SK-N-MC (cell line): ENCODE measurements around the gene FAM43B.

Source experiments
- DNase-seq: peaks from one replicate; pipeline ENCODE4 v3.0.0-alpha.2; 2011; ENCODE audit warnings: low read depth, low spot score
- H3K27ac ChIP-seq: fragments of 200-600 bp; sonication (generic); 2 replicates; pipeline ENCODE4 v1.5.1; 2016; ENCODE audit warnings: mixed run types
- H3K36me3 ChIP-seq: fragments of 200-600 bp; sonication (generic); 2 replicates; pipeline ENCODE4 v1.6.1; 2017; ENCODE audit warnings: antibody characterized with exemption, low read length, mixed read lengths; ENCODE audit not compliant: insufficient read depth
- H3K4me3 ChIP-seq: fragments of 200-600 bp; sonication (generic); 2 replicates; pipeline ENCODE4 v1.5.1; 2016
- H3K9ac ChIP-seq: fragments of 200-600 bp; sonication (generic); 2 replicates; pipeline ENCODE4 v1.8.0; 2017; ENCODE audit warnings: mixed run types, mixed read lengths; ENCODE audit not compliant: insufficient read length
- H3K9me3 ChIP-seq: fragments of 200-600 bp; sonication (generic); 2 replicates; pipeline ENCODE4 v1.6.1; 2017; ENCODE audit warnings: low read depth, mild to moderate bottlenecking, antibody characterized with exemption, low read length, moderate library complexity, mixed read lengths
- EZH2 ChIP-seq: fragments of 200-600 bp; sonication (generic); IDR thresholded peaks from one replicate; pipeline ENCODE4 v1.6.1; 2017; ENCODE audit warnings: antibody characterized with exemption
- FOXP2 ChIP-seq: optimal IDR thresholded peaks from 2 replicates; pipeline ENCODE3; 2011; ENCODE audit warnings: mild to moderate bottlenecking, moderate library complexity; ENCODE audit not compliant: insufficient read depth; ENCODE audit errors: extremely low read length, control extremely low read depth
- POLR2AphosphoS5 ChIP-seq: IDR thresholded peaks from 2 replicates; pipeline ENCODE4 v1.6.1; 2012; ENCODE audit warnings: mild to moderate bottlenecking, low read depth, low read length, borderline replicate concordance

The FAM43B gene

GRCh38 chr1:20521960-20522861, 30.2 kb upstream of the FAM43B start:
- Histone ChIP-seq H3K27ac (no peak overlapping the region), H3K9ac (no peak overlapping the region), H3K4me3 (no peak overlapping the region), H3K9me3 (no peaks in the 10 kb centered on the region), H3K36me3 (no peaks in the 10 kb centered on the region)
- TF ChIP-seq EZH2 (no peak), POLR2AphosphoS5 (no peak), FOXP2 (no peak)
- peak; percentile 30 for DNase-seq

- no peak for TF ChIP-seq FOXP2
- no peak for TF ChIP-seq POLR2AphosphoS5
- TF ChIP-seq EZH2 = no peak
- DNase-seq = no peak
- H3K4me3 ChIP-seq = no peak overlapping the region
These were observed 26.1 kb upstream of the FAM43B start for GRCh38 chr1:20526267-20526666.

GRCh38 chr1:20528221-20528620, 24.2 kb upstream of the FAM43B start:
- H3K9ac ChIP-seq = no peak overlapping the region
- H3K36me3 ChIP-seq = no peaks in the 10 kb centered on the region
- H3K9me3 ChIP-seq = no peaks in the 10 kb centered on the region
- H3K27ac ChIP-seq = no peak overlapping the region
- no peak overlapping the region for H3K4me3 ChIP-seq
- DNase-seq = no peak
- TF ChIP-seq POLR2AphosphoS5 (no peak), EZH2 (no peak), FOXP2 (no peak)

More at GRCh38 chr1:20526267-20526666, 26.1 kb upstream of the FAM43B start:
- no peak overlapping the region for H3K27ac ChIP-seq
- H3K36me3 ChIP-seq = no peaks in the 10 kb centered on the region
- H3K9me3 ChIP-seq = no peaks in the 10 kb centered on the region
- H3K9ac ChIP-seq = no peak overlapping the region

- no peak overlapping the region for H3K9ac ChIP-seq
- no peaks in the 10 kb centered on the region for H3K36me3 ChIP-seq
- no peaks in the 10 kb centered on the region for H3K9me3 ChIP-seq
- DNase-seq = no peak
- H3K27ac ChIP-seq = no peak overlapping the region
- TF ChIP-seq FOXP2 (no peak), POLR2AphosphoS5 (no peak), EZH2 (no peak)
- no peak overlapping the region for H3K4me3 ChIP-seq
These were observed 22.1 kb upstream of the FAM43B start for GRCh38 chr1:20530306-20530705.

- H3K9ac ChIP-seq = no peak overlapping the region
- no peak overlapping the region for H3K4me3 ChIP-seq
- H3K9me3 ChIP-seq = no peaks in the 10 kb centered on the region
- no peak overlapping the region for H3K27ac ChIP-seq
- TF ChIP-seq POLR2AphosphoS5 = no peak
- no peak for TF ChIP-seq FOXP2
- TF ChIP-seq EZH2 = no peak
- no peak for DNase-seq
- no peaks in the 10 kb centered on the region for H3K36me3 ChIP-seq
These were observed 21.5 kb upstream of the FAM43B start for GRCh38 chr1:20530901-20531300.

- Histone ChIP-seq H3K9me3 (no peaks in the 10 kb centered on the region), H3K36me3 (no peaks in the 10 kb centered on the region), H3K9ac (no peak overlapping the region), H3K4me3 (no peak overlapping the region), H3K27ac (no peak overlapping the region)
- no peak for TF ChIP-seq EZH2
- no peak for TF ChIP-seq FOXP2
- no peak for TF ChIP-seq POLR2AphosphoS5
- no peak for DNase-seq
These were observed 18.7 kb upstream of the FAM43B start for GRCh38 chr1:20533635-20534034.

GRCh38 chr1:20534659-20535417, 17.5 kb upstream of the FAM43B start:
- no peak for TF ChIP-seq POLR2AphosphoS5
- no peak for TF ChIP-seq FOXP2
- no peak for TF ChIP-seq EZH2
- no peak for DNase-seq

GRCh38 chr1:20538227-20538626, 14.1 kb upstream of the FAM43B start:
- no peak for DNase-seq
- no peak overlapping the region for H3K27ac ChIP-seq
- H3K9me3 ChIP-seq = no peaks in the 10 kb centered on the region

More at GRCh38 chr1:20534659-20535417, 17.5 kb upstream of the FAM43B start:
- no peak overlapping the region for H3K9ac ChIP-seq
- H3K9me3 ChIP-seq = no peaks in the 10 kb centered on the region
- no peak overlapping the region for H3K27ac ChIP-seq
- no peaks in the 10 kb centered on the region for H3K36me3 ChIP-seq
- no peak overlapping the region for H3K4me3 ChIP-seq

More at GRCh38 chr1:20538227-20538626, 14.1 kb upstream of the FAM43B start:
- H3K4me3 ChIP-seq = no peak overlapping the region
- no peak for TF ChIP-seq EZH2
- no peak for TF ChIP-seq FOXP2
- no peak for TF ChIP-seq POLR2AphosphoS5
- H3K9ac ChIP-seq = no peak overlapping the region
- H3K36me3 ChIP-seq = no peaks in the 10 kb centered on the region
